Loucy (cell line): Measurements from ENCODE around the gene GRIPAP1.

ENCODE experiments used
- H2AFZ ChIP-seq: fragments of 200-600 bp; sonication (generic); 2 replicates; pipeline ENCODE4 v1.6.0; 2016; ENCODE audit warnings: antibody characterized with exemption, mild to moderate bottlenecking, low read length, moderate library complexity
- H3F3A ChIP-seq: fragments of 200-600 bp; 2 replicates; pipeline ENCODE4 v1.6.0; 2016; ENCODE audit warnings: antibody characterized with exemption, low read depth, mild to moderate bottlenecking
- H3K27me3 ChIP-seq: fragments of 200-600 bp; sonication (generic); 2 replicates; pipeline ENCODE4 v1.6.1; 2014; ENCODE audit warnings: low read length, mild to moderate bottlenecking; ENCODE audit not compliant: insufficient read depth, poor library complexity, severe bottlenecking
- H3K36me3 ChIP-seq: fragments of 200-600 bp; sonication (generic); 2 replicates; pipeline ENCODE4 v1.6.1; 2016; ENCODE audit warnings: low read length; ENCODE audit not compliant: insufficient read depth
- H3K4me1 ChIP-seq: fragments of 200-600 bp; sonication (generic); 2 replicates; pipeline ENCODE4 v1.5.1; 2014; ENCODE audit warnings: low read length, mild to moderate bottlenecking; ENCODE audit not compliant: insufficient read depth, poor library complexity, severe bottlenecking
- H3K4me2 ChIP-seq: fragments of 200-600 bp; sonication (generic); 2 replicates; pipeline ENCODE4 v1.6.0; 2014; ENCODE audit warnings: antibody characterized with exemption, low read length, low read depth, mild to moderate bottlenecking; ENCODE audit not compliant: poor library complexity, severe bottlenecking
- H3K4me3 ChIP-seq: fragments of 200-600 bp; sonication (generic); 2 replicates; pipeline ENCODE4 v1.5.1; 2014; ENCODE audit warnings: low read length, mild to moderate bottlenecking, mixed read lengths; ENCODE audit not compliant: poor library complexity, severe bottlenecking
- H3K79me2 ChIP-seq: fragments of 200-600 bp; sonication (generic); 2 replicates; pipeline ENCODE4 v1.6.1; 2014; ENCODE audit warnings: low read length; ENCODE audit not compliant: insufficient read depth
- H3K9ac ChIP-seq: fragments of 200-600 bp; sonication (generic); 2 replicates; pipeline ENCODE4 v1.6.0; 2014; ENCODE audit warnings: mild to moderate bottlenecking, low read depth, low read length, moderate library complexity; ENCODE audit not compliant: poor library complexity, severe bottlenecking
- H3K9me2 ChIP-seq: fragments of 200-600 bp; sonication (generic); replicated peaks from 2 replicates; pipeline ENCODE4 v1.6.1; 2016; ENCODE audit warnings: low read depth, low read length, mixed read lengths
- H3K9me3 ChIP-seq: fragments of 200-600 bp; sonication (generic); 2 replicates; pipeline ENCODE4 v1.6.1; 2014; ENCODE audit warnings: mild to moderate bottlenecking, antibody characterized with exemption, low read length, low read depth; ENCODE audit not compliant: insufficient read depth
- H4K20me1 ChIP-seq: fragments of 200-600 bp; sonication (generic); 2 replicates; pipeline ENCODE4 v1.6.0; 2014; ENCODE audit warnings: antibody characterized with exemption, low read length, mild to moderate bottlenecking; ENCODE audit not compliant: insufficient read depth, poor library complexity, severe bottlenecking
- CTCF ChIP-seq: fragments of 200-600 bp; sonication (generic); conservative IDR thresholded peaks from 2 replicates; pipeline ENCODE4 v1.5.1; 2014; ENCODE audit warnings: mild to moderate bottlenecking, antibody characterized with exemption, low read length
- EZH2phosphoT487 ChIP-seq: fragments of 200-600 bp; IDR thresholded peaks from 2 replicates; pipeline ENCODE4 v1.6.1; 2018; ENCODE audit warnings: antibody characterized with exemption, mild to moderate bottlenecking, moderate library complexity, borderline replicate concordance

GRIPAP1 gene

GRCh38 chrX:48999030-48999429, 3.0 kb downstream of the GRIPAP1 start:
- H3K27me3 ChIP-seq, result no peaks in the 10 kb centered on the region
- peaks cover 26% of the 10 kb centered on the region for H3K79me2 ChIP-seq
- no peaks in the 10 kb centered on the region for H3F3A ChIP-seq
- H3K9me3 ChIP-seq, result no peaks in the 10 kb centered on the region
- no peak overlapping the region for H3K4me2 ChIP-seq
- H4K20me1 ChIP-seq, result peaks cover 21% of the 10 kb centered on the region
- TF ChIP-seq EZH2phosphoT487, result no peak
- no peak for TF ChIP-seq CTCF
- no peak overlapping the region for H2AFZ ChIP-seq
- H3K36me3 ChIP-seq, result no peaks in the 10 kb centered on the region
- peaks cover 2% of the 10 kb centered on the region for H3K4me1 ChIP-seq
- H3K4me3 ChIP-seq, result no peak overlapping the region
- no peak overlapping the region for H3K9ac ChIP-seq
- no peaks in the 10 kb centered on the region for H3K9me2 ChIP-seq

GRCh38 chrX:48998391-48998790, 3.7 kb downstream of the GRIPAP1 start:
- Histone ChIP-seq H3F3A (no peaks in the 10 kb centered on the region), H2AFZ (no peak overlapping the region), H3K4me1 (peaks cover 2% of the 10 kb centered on the region), H3K9me3 (no peaks in the 10 kb centered on the region), H3K9me2 (no peaks in the 10 kb centered on the region), H4K20me1 (peaks cover 21% of the 10 kb centered on the region), H3K27me3 (no peaks in the 10 kb centered on the region), H3K9ac (no peak overlapping the region), H3K79me2 (peaks cover 26% of the 10 kb centered on the region), H3K4me3 (no peak overlapping the region), H3K4me2 (peak overlapping the region; percentile 27), H3K36me3 (no peaks in the 10 kb centered on the region)
- TF ChIP-seq CTCF (peak; percentile 16; the same call in 1 of the 2 replicates), EZH2phosphoT487 (no peak)

- no peaks in the 10 kb centered on the region; the same call in 1 of the 2 replicates for H3K36me3 ChIP-seq
- H3K27me3 ChIP-seq, result no peaks in the 10 kb centered on the region
- no peaks in the 10 kb centered on the region for H3K9me2 ChIP-seq
- peaks cover 2% of the 10 kb centered on the region for H3K4me1 ChIP-seq
- H3K9ac ChIP-seq, result no peak overlapping the region
- peak overlapping the region; percentile 27 for H3K4me2 ChIP-seq
- TF ChIP-seq EZH2phosphoT487 (no peak), CTCF (no peak)
- no peak overlapping the region for H3K4me3 ChIP-seq
- H3K9me3 ChIP-seq, result no peaks in the 10 kb centered on the region
- H4K20me1 ChIP-seq, result peaks cover 21% of the 10 kb centered on the region
- H2AFZ ChIP-seq, result no peak overlapping the region
- H3F3A ChIP-seq, result no peaks in the 10 kb centered on the region
- peaks cover 26% of the 10 kb centered on the region for H3K79me2 ChIP-seq
These were observed 4.2 kb downstream of the GRIPAP1 start for GRCh38 chrX:48997865-48998264.
